Calu3 (cell line): ENCODE results near the gene ZDHHC12. TPM values are rescaled to one million over a fixed set of nuclear protein-coding genes. Genes with fewer than 3 reads are reported as not detected.
"Not testable (repeated sequence)": the region's sequence is repeated elsewhere in the genome, so short reads cannot be mapped to it uniquely, and the experiment has no call there.

Source experiments
- BruUV-seq: library from RNA; stranded (reverse); fragments of 400-500 nt; replicated peaks from 2 replicates; lab custom pipeline; 2021; lab: Mats Ljungman, UMichigan
- CTCF ChIA-PET: fragments of 300-600 bp; sonication (Branson Sonifier 250); formaldehyde crosslinking; loops from one replicate; lab custom pipeline; 2022; ENCODE audit warnings: antibody characterized with exemption; lab: Charles Lee
- DNase-seq: peaks from one replicate; pipeline ENCODE4 v3.0.0; 2022
- H3K27ac Mint-ChIP-seq: one replicate; pipeline ENCODE4 v1.8.0; 2022; ENCODE audit warnings: mixed read lengths; ENCODE audit not compliant: unreplicated experiment
- H3K27me3 Mint-ChIP-seq: one replicate; pipeline ENCODE4 v1.8.0; 2022; ENCODE audit warnings: mixed read lengths; ENCODE audit not compliant: unreplicated experiment
- H3K36me3 Mint-ChIP-seq: one replicate; pipeline ENCODE4 v1.8.0; 2022; ENCODE audit warnings: mild to moderate bottlenecking, moderate library complexity, mixed read lengths; ENCODE audit not compliant: insufficient read depth, unreplicated experiment
- H3K4me1 Mint-ChIP-seq: one replicate; pipeline ENCODE4 v1.8.0; 2022; ENCODE audit warnings: mild to moderate bottlenecking, low read depth, mixed read lengths; ENCODE audit not compliant: unreplicated experiment
- H3K4me3 Mint-ChIP-seq: one replicate; pipeline ENCODE4 v1.8.0; 2022; ENCODE audit warnings: mild to moderate bottlenecking, low read depth, moderate library complexity, mixed read lengths; ENCODE audit not compliant: unreplicated experiment
- H3K9me3 Mint-ChIP-seq: one replicate; pipeline ENCODE4 v1.8.0; 2022; ENCODE audit warnings: low read depth, mixed read lengths; ENCODE audit not compliant: unreplicated experiment
- CTCF ChIP-seq: fragments of 200-600 bp; IDR thresholded peaks from one replicate; pipeline ENCODE4 v1.8.0; 2022; ENCODE audit warnings: antibody characterized with exemption; ENCODE audit not compliant: unreplicated experiment
- intact Hi-C: fragments of 100-400 bp; cut with micrococcal nuclease; formaldehyde crosslinking; loops from one replicate; pipeline ENCODE4 v1.10.0; 2022; ENCODE audit not compliant: unreplicated experiment
- total RNA-seq: library from RNA; stranded (reverse); gene quantifications from 2 replicates; pipeline ENCODE4 v1.2.3, GENCODE V29; 2022

ZDHHC12 gene
- total RNA-seq, 1 experiment from 2014 or later: 35.4 TPM

GRCh38 chr9:128701227-128701854 lies 22.6 kb downstream of the ZDHHC12 start:
- Mint-ChIP-seq H3K9me3 (no peaks in the 10 kb centered on the region), H3K4me1 (no peaks in the 10 kb centered on the region), H3K36me3 (peaks cover 24% of the 10 kb centered on the region), H3K4me3 (no peak overlapping the region), H3K27me3 (no peaks in the 10 kb centered on the region), H3K27ac (no peak overlapping the region)
- intact Hi-C loops: no loop called here
- DNase-seq: no peak
- TF ChIP-seq CTCF: no peak
- CTCF ChIA-PET: no interaction called here
- no TSS peak for BruUV-seq

- BruUV-seq, H3K27ac Mint-ChIP-seq, H3K9me3 Mint-ChIP-seq, DNase-seq, H3K4me1 Mint-ChIP-seq, intact Hi-C loops, CTCF ChIA-PET, H3K27me3 Mint-ChIP-seq, H3K4me3 Mint-ChIP-seq: not testable (repeated sequence)
- H3K36me3 Mint-ChIP-seq: peaks cover 30% of the 10 kb centered on the region
Measured at GRCh38 chr9:128699096-128699795, 24.7 kb downstream of the ZDHHC12 start.

GRCh38 chr9:128696923-128697707 lies 26.8 kb downstream of the ZDHHC12 start:
- no peak overlapping the region for H3K4me3 Mint-ChIP-seq
- CTCF ChIA-PET: interaction anchor here (0.6 to 0.7 kb wide), 2 partner anchors 9 to 13 kb away, joined by 7 to 8 read pairs; no protein-coding TSS in a partner anchor

GRCh38 chr9:128694344-128694743 lies 29.6 kb downstream of the ZDHHC12 start:
- no TSS peak for BruUV-seq

More at GRCh38 chr9:128696923-128697707, 26.8 kb downstream of the ZDHHC12 start:
- H3K27me3 Mint-ChIP-seq: no peaks in the 10 kb centered on the region
- H3K9me3 Mint-ChIP-seq: no peaks in the 10 kb centered on the region
- BruUV-seq: no TSS peak
- no peak for DNase-seq
- H3K4me1 Mint-ChIP-seq: peaks cover 6% of the 10 kb centered on the region
- H3K27ac Mint-ChIP-seq: no peak overlapping the region
- peaks cover 31% of the 10 kb centered on the region for H3K36me3 Mint-ChIP-seq
- intact Hi-C loops: no loop called here
- no peak for TF ChIP-seq CTCF

GRCh38 chr9:128693738-128694137 lies 30.2 kb downstream of the ZDHHC12 start:
- H3K9me3 Mint-ChIP-seq, H3K27me3 Mint-ChIP-seq, intact Hi-C loops, BruUV-seq, H3K27ac Mint-ChIP-seq, H3K4me3 Mint-ChIP-seq, DNase-seq, H3K4me1 Mint-ChIP-seq: not testable (repeated sequence)
- CTCF ChIA-PET: interaction anchor here (1.1 kb wide), 1 partner anchor 9 kb away, joined by 3 read pairs; the partner anchor contains the start of gene PKN3
- peaks cover 53% of the 10 kb centered on the region for H3K36me3 Mint-ChIP-seq

More at GRCh38 chr9:128694344-128694743, 29.6 kb downstream of the ZDHHC12 start:
- Mint-ChIP-seq H3K27me3 (no peaks in the 10 kb centered on the region), H3K36me3 (peaks cover 48% of the 10 kb centered on the region), H3K27ac (no peak overlapping the region), H3K4me3 (no peak overlapping the region), H3K4me1 (peaks cover 6% of the 10 kb centered on the region), H3K9me3 (no peaks in the 10 kb centered on the region)
- DNase-seq: no peak
- intact Hi-C loops: no loop called here
- CTCF ChIA-PET: interaction anchor here (0.6 kb wide), 1 partner anchor 21 kb away, joined by 3 read pairs; no protein-coding TSS in a partner anchor
- TF ChIP-seq CTCF: no peak
